ENCODE measurements around the gene EYA2.
"Not testable (repeated sequence)": the region's sequence is repeated elsewhere in the genome, so short reads cannot be mapped to it uniquely, and the experiment has no call there.

Gene EYA2

DNA sequence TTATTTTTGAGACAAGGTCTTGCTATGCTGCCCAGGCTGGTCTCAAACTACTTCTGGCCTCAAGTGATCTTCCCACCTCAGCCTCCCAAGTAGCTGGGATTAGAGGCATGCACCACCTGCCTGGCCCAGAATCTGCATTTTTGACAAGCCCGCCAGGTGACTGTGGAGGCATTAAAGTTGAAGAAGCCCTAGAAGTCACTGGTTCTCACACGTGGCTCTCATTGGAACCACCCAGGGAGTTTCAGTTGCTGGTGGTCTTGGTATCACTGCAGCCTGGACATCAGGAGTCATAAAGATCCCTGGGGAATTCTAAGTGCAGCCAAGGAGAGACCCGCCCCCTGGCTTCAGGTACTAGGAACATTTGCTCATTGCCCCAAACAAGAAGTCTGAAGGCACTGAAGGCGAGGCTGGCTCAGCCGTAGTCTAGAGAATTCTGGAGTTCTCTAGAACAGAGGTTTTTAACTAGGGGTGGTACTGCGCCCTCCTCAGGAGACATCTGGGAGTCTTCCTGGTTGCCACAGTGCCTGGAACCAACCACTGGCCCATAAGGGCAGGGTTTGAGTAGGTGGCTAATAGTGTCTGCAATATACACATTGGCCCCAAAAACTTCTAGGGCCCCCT lies 279.1 kb downstream of the EYA2 start:
- Histone ChIP-seq H3K27ac (no peak overlapping the region), H3K4me3 (no peak overlapping the region)

DNA sequence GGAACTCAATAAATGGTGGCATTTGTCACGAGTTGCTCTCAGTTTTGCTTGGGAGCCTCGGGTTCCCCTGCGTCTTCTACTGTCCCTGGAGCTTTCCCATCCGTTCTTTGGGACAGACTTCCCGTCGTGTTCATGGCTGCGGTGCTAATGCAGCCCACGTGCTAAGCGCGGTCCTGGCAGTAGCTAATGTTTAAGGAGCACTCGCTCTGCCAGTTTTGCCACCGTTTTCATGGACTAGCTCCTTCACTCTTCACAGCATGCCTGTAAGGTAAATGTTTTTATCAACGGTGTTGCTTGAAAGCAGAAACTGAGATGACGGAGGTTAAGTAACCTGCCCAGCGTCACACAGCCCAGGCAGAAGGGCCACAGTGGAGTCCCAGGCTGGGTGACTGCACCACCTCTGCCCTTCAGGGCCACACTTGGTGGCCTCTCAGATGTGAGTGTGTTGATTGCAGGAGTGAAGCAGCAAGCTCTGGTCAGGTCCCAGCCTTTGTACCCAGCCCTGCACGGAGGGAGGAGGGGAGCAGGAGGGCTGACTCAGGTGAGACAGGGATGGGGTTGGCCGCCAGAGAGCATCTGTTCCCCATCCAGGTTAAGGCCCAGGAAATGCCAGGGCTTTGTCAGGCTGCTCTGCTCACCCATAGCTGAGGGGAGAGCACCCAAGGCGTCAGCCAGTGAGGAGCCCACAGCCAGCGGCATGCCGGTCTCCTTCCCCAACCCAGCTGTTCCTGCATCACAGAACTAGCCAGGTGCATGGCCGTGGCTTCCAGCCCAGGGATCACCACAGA lies 280.0 kb downstream of the EYA2 start:
- Histone ChIP-seq H3K27ac (no peak overlapping the region), H3K4me3 (no peak overlapping the region)

DNA sequence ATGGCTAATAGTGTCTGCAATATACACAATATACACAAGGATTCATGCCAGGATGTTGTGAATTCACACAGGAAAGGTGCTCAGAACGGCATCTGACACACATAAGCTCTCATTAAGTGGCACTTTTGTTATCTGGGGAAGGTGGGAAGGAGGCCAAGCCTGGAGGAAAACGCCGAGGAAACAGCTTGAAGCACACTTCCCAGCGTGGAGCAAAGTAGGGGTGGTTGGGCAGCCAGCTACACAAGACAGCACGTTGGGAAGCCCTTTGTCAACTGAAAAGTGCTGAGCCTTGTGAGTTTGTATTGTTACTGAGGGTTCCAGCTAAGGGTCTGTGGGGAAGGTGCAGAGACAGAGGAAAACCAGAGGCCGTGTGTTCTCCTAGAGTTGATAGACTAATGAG lies 280.9 kb downstream of the EYA2 start:
- H3K27ac ChIP-seq, result no peak overlapping the region
- no peak overlapping the region for H3K4me3 ChIP-seq

DNA sequence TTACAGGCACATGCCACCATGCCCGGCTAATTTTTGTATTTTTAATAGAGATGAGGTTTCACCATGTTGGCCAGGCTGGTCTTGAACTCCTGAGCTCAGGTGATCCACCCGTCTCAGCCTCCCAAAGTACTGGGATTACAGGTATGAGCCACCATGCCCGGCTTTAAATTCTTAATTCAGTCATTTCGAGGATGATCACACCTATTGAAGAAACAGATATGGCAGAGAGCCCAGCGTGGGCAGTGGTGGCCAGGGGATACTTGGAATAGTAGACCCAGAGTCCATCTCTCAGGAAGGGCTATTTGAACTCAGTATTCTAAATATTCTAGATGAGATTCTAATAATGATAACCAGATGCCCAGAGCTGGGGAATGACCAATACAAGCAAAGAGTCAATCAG lies 281.6 kb downstream of the EYA2 start:
- H3K4me3 ChIP-seq, H3K27ac ChIP-seq: not testable (repeated sequence)

DNA sequence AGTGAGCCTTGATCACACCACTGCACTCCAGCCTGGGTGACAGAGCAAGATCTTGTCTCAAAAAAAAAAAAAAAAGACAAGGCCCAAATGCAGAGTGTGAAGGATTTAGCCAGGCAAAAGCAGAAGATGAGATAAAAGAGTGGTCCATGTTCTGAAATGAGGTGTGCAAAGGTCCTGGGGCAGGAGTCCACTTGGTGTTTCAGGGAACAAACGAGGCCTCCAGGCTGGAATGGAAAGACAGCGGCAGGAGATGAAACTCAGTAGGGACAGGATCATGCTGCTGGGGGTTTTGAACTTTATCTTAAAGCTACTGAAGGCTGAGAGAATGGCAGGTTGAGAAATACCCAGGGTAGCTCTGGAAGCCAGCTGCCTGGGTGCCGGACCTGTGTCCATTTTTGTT lies 283.6 kb downstream of the EYA2 start:
- Histone ChIP-seq H3K27ac (no peak overlapping the region), H3K4me3 (no peak overlapping the region)

DNA sequence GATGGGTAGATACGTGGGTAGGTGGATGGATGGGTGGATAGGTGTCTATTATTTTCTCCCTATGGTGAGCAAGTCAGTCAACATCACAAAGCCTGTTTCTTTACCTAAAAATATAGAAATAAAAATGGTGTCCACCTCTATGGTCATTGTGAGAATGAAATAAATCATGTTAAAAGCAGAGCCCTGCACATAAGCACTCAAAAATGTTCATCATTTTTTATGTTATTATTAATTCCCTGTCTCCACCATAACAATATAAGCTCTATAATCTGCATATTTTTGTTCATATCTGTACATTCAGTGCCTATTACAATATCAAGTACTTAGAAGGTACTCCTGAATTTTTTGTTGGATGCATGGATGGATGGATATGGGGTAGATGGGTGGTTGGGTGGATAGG lies 284.2 kb downstream of the EYA2 start:
- H3K27ac ChIP-seq, result no peak overlapping the region
- H3K4me3 ChIP-seq, result no peak overlapping the region

DNA sequence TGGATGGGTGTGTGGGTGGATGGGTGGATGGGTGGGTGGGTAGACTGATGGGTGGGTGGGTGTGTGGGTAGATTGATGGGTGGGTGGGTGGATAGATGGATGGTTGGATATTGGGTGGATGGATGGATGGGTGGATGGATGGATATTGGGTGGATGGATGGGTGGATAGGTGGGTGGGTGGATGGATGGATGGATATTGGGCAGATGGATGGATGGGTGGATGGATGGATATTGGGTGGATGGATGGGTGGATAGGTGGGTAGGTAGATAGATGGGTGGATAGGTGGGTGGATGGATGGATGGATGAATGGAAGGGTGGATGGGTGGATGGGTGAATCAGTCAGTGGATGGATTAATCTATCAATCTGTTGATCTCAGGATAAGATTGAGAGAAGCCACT lies 284.6 kb downstream of the EYA2 start:
- H3K4me3 ChIP-seq, result no peak overlapping the region

DNA sequence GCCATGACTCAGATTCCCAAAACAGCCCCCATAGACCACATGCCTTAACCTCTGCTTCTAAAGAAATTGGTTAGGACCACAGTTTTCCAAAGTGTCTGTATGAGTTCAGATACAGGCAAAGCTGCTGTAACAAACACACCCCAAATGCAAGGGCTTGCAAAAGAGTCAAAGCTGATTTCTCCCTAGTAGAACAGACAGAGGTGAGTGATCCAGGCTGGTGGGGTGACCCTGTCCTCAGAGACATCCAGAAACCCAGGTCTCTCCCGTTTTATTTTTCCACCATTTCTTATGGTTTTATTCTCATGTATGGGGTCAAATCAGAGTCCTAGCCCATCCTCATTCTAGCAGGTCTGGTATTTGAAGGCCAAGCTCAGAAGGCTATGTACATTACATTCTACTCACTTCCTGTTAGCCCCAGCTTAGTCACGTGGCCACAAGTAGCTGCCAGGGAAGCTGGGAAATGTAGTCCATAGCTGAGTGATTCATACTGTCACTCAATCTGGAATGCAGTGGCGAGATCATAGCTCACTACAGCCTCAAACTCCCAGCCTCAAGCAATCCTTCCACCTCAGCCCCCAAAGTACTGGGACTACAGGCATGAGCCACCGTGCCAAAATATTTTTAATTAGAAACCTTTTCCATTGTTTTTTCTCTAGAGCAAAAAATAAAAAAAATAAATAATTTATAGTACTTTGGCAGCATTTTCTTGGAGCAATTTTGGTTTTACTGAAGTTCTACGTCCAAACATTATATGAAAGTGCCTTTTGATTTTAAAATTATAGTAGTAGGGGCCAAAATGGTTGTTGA lies 286.6 kb downstream of the EYA2 start:
- Histone ChIP-seq H3K4me3 (no peak overlapping the region), H3K27ac (no peak overlapping the region)

More for the DNA sequence above, 284.6 kb downstream of the EYA2 start:
- no peak overlapping the region for H3K27ac ChIP-seq

DNA sequence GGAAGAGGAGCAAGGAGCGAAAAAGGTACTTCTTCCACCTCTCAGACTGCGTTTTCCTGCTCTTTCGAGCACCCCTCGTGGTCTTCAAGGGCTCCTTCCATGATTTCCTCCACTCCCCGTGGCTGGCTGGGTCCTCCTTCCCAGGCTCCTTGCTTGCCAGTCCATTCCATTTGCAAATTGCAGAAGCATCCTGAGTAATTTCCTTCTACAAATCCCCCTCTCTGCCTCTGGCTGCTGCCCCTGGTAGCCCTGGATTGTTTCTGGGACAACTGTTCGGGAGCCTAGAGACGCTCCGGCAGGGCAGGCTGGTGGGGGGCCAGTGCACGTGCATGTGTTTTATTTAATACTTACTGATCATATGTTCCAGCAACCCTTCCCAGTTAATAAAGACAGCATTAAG lies 288.7 kb downstream of the EYA2 start:
- Histone ChIP-seq H3K4me3 (no peak overlapping the region), H3K27ac (no peak overlapping the region)

DNA sequence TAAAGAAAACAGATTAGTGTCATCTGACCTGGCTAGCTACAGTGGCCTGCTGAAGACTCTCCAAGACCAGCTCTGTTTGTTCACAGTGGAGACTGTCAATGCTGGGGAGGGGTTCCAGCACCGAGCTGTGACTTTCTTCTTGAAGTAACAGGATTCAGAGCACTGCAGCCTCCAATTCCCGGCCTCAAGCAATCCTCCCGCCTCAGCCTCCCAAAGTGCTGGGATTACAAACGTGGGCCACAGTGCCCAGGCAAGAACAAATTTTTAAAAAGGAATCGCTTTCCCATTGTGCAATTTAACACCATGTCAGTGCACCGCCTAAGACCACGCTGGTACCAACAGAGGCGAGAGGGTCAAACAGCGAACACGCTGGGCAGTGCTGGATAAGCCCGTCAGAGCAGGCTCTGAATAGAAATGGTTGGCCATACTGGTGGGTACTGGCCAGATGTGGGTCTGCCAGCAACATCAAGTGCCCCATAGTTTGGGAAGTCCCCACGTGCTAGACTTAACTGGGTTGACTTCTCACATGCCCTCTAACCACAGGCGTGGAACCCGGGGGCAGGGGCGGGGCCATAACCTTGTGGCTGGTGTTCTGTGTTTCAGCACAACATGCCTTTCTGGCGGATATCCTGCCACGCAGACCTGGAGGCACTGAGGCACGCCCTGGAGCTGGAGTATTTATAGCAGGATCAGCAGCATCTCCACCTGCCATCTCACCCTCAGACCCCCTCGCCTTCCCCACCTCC lies 293.0 kb downstream of the EYA2 start:
- Histone ChIP-seq H3K4me3 (no peak overlapping the region), H3K27ac (no peak overlapping the region)

DNA sequence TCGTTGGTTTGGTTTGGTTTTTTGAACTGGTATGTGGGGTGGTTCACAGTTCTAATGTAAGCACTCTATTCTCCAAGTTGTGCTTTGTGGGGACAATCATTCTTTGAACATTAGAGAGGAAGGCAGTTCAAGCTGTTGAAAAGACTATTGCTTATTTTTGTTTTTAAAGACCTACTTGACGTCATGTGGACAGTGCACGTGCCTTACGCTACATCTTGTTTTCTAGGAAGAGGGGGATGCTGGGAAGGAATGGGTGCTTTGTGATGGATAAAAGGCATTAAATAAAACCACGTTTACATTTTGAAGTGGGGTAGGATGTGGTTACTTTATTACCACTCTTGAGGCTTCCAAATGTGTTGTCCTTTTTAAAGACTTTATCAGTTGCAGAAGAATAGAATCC lies 293.9 kb downstream of the EYA2 start:
- Histone ChIP-seq H3K27ac (no peak overlapping the region), H3K4me3 (no peak overlapping the region)

DNA sequence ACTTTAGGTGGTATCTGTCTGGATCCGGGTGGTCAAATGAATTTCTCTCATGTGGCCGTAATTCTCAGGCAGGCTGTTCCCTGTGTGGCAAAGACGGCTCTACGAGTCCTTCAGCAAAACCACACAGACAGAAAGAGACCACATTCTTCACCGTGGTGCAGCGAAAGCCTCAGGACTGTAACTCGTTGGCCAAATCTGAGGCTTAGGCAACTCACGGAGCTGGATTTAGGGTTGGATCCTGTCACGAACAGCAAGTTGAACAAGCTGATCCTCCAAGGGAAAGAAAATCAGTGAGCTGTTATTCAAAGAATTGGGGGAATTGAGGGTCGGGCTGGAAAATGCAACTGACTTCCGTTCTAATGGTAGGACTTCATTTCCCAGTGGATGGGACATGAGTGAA lies 294.4 kb downstream of the EYA2 start:
- H3K4me3 ChIP-seq, result no peak overlapping the region
- H3K27ac ChIP-seq, result no peak overlapping the region

DNA sequence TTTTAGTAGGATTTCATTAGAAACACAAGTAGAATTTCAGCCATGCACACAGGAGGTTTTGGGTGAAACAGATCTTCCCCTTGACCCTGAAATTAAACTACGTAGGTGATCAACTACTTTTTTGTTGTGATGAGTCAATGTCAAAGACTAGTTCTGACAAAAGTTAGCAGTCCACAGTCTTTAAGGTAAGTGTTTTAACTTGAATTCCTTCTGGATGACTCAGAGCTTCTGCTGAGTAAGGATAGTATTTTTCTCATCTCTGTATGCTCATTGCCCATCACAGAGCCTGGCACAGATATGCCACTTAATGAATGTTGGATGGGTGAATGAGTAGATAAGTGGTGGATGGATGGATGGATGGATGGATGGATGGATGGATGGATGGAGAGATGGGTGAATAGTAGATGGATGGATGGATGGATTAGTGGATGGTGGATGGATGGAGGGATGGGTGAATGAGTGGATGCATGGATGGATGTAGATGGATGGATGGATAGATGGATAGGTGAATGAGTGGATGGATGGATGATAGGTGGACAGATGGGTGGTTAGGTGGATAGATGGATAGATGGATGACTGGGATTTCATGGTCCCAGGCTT lies 296.5 kb downstream of the EYA2 start:
- Histone ChIP-seq H3K4me3 (no peak overlapping the region), H3K27ac (no peak overlapping the region)

DNA sequence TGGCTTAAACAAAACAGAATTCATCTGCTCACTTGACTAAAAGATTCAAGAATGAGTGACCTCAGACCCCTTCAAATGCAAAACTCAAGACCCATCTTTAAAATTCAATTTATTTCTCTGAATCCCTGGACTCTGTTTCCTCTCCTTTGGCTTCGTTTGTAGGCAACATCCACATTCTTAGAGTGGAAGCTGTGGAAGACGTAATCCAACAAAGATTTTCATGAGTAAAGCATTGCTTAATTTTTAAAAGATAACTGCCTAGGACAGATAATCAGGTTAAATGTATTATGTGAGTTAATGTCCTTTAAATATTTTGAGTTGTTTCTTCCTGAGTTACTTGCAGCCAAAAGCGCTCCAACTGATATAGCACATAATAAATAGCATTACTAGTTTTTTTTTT lies 297.3 kb downstream of the EYA2 start:
- no peak overlapping the region for H3K4me3 ChIP-seq

DNA sequence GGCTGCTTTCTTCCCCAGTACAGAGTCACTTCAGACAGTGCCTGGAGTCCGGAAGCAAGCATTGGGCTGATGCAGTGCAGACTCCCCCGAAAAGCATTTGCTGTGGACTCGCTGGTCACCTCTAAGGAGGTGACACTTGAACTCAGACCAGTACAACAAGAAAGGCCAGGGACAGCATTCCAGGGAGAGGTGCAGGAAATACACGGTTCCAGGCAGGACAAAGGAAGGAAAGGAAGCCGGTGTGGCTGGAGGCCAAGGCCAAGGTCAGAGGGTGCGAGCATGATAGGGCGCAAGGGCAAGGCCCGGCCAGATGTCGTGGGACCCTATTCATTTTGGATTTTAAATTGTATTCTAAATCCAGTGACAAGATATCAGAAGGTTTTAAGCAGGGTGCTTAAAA lies 300.9 kb downstream of the EYA2 start:
- H3K27ac ChIP-seq, result no peak overlapping the region
- no peak overlapping the region for H3K4me3 ChIP-seq

More for the DNA sequence above, 297.3 kb downstream of the EYA2 start:
- H3K27ac ChIP-seq, result no peak overlapping the region

DNA sequence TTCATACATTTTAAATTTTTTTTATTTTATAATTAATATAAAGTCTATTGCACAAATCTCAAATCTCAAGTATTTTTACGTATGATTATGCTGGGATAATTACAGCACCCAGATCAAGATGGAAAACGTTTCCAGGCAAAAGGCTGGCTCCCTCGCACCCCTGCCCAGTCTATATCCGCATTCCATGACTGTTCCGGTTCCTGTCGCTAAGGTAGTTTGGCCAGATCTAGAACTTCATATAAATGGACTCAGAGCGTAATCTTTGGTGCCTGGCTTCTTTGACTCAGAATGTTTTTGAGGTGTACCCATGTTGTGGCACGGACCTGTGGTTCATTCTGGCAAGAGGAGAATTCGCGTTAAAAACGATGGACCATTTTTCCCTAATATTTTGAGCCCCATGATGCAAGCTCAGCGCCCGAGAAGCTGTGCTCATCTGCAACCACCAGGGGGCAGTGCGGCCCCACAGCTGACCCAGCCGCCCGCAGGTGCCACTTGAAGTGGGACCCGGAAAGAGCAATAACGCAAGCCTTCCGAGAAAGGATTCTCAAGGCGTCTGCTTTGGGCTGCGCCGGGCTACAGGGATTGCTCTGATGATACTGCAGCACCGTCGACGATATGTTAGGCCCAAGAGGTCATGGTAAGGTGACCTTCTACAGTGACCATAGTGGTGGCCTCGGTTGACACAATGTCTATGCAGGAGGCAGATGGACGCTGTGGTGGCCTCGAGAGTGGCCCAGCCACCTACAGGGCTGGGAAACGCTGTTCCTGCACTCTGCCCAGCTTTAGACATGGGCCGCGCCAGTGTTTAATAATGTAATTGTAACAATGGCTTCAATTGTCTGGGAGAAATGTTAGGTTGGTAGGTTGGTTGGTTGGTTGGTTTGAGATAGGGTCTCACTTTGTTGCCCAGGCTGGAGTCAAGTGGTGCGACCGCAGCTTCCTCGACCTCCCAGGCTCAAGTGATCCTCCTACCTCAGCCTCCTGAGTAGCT lies 301.7 kb downstream of the EYA2 start:
- no peak overlapping the region for H3K4me3 ChIP-seq

DNA sequence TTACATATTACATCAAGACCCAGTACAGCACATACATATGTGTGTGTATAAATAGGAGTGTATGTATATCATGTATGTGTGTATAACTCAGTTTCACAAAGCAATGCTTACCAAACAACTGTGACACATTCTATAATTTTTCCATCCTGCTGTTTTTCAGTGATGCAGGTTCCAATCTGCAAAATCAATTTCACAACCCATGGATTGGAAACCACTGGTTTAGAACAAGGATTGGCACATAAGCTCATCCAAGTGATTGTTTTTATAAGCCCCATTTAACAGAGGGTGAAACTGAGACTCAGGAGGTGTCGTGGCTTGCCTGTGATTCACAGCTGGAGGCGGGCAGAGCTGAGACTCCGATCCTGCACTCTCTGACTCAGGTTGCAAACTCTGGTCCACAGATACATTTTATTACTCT lies 303.6 kb downstream of the EYA2 start:
- H3K4me3 ChIP-seq, result no peak overlapping the region
- H3K27ac ChIP-seq, result no peak overlapping the region

More for the DNA sequence above, 301.7 kb downstream of the EYA2 start:
- no peak overlapping the region for H3K27ac ChIP-seq

DNA sequence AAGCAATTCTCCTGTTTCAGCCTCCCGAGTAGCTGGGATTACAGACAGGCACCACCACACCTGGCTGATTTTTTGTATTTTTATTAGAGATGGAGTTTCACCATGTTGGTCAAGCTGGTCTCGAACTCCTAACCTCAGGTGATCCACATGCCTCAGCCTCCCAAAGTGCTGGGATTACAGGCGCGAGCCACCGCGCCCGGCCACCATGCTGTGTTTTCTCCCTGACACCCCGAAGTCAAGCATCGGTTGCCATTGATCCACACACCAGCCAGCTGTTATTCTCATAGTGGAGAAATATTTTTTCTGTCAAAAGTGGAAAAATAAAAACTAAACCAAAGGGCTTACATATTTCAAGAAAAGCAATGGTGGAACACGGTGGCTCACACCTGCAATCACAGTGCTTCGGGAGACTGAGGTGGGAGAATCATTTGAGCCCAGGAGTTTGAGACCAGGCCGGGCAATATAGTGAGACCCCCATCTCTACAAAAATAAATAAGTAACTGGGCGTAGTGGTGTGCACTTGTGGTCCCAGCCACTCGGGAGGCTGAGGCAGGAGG lies 304.4 kb downstream of the EYA2 start:
- Histone ChIP-seq H3K27ac (no peak overlapping the region), H3K4me3 (no peak overlapping the region)

Measured in skin epidermis (tissue), 12 donors.